LNCaP clone FGC (cell line): Measurements from ENCODE around the gene KIF1B.

ENCODE experiments used
- DNase-seq: peaks from one replicate; pipeline ENCODE4 v3.0.0-alpha.2; 2011; ENCODE audit warnings: low read depth
- H3K4me3 ChIP-seq: 2 replicates; pipeline ENCODE4 v1.5.1; 2011; ENCODE audit warnings: mild to moderate bottlenecking, low read depth, low read length, control low read depth
- CTCF ChIP-seq: IDR thresholded peaks from 2 replicates; pipeline ENCODE4 v1.5.1; 2012; ENCODE audit warnings: mild to moderate bottlenecking; ENCODE audit not compliant: control insufficient read depth, insufficient read depth; ENCODE audit errors: extremely low read depth

Gene KIF1B

GRCh38 chr1:10232163-10232562 is 21.8 kb downstream of the KIF1B start:
- no peak overlapping the region for H3K4me3 ChIP-seq
- DNase-seq, result no peak
- TF ChIP-seq CTCF, result no peak

GRCh38 chr1:10236405-10237156 is 26.2 kb downstream of the KIF1B start:
- DNase-seq, result no peak
- no peak for TF ChIP-seq CTCF
- H3K4me3 ChIP-seq, result no peak overlapping the region

- no peak for TF ChIP-seq CTCF
- no peak overlapping the region for H3K4me3 ChIP-seq
- no peak for DNase-seq
Observed at GRCh38 chr1:10237157-10237539, 26.8 kb downstream of the KIF1B start.

GRCh38 chr1:10242135-10242534 is 31.8 kb downstream of the KIF1B start:
- DNase-seq, result no peak
- no peak for TF ChIP-seq CTCF
- H3K4me3 ChIP-seq, result no peak overlapping the region

GRCh38 chr1:10242811-10243210 is 32.4 kb downstream of the KIF1B start:
- TF ChIP-seq CTCF, result no peak
- H3K4me3 ChIP-seq, result no peak overlapping the region
- DNase-seq, result no peak

- no peak for TF ChIP-seq CTCF
- DNase-seq, result no peak
- H3K4me3 ChIP-seq, result no peak overlapping the region
Observed at GRCh38 chr1:10245674-10246073, 35.3 kb downstream of the KIF1B start.
